ENCODE results near the gene TEX26.
"Not testable (repeated sequence)": the region's sequence is repeated elsewhere in the genome, so short reads cannot be mapped to it uniquely, and the experiment has no call there.

Gene TEX26

DNA sequence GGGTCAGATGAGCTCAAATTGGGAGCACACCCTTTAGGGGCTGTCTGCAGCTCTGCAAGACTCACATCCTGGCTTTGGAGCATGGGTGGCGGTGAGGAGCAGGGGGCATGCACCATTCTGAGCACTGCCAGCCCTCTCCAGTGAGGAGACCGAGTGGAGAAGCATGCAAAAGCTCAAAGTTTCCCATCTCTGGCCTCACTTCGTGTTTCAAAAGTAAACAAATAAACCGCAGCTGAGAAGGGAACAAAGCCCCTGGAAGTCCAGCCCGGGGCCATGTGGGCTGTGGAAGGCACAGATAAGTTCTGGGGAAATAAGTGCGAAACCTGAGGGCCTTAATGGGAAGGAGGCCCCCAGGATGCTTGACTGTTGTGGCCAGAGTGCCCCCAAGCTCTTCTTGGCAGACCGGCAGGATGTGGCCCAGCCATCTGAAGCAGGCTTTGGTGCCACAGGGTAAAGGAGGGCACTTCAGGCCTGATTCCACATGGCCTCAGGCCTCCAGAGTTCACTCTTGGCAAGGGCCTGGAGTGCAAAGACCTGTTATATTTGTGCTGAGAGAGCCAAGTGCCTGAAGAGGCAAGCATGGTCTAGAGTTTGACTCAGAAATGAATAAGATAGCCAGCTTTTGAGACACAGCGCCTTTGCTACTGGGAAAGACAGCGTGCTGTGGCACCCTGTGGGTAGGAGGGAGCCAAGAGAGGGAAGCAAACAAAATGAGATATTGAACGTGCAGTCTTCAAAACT is 25.2 kb upstream of the TEX26 start:
- Mint-ChIP-seq H3K27me3 (peaks cover 66% of the 10 kb centered on the region), H3K4me3 (no peak overlapping the region), H3K9me3 (no peaks in the 10 kb centered on the region), H3K36me3 (ENCODE audit: low read depth) (no peaks in the 10 kb centered on the region), H3K4me1 (ENCODE audit: low read depth) (peaks cover 20% of the 10 kb centered on the region), H3K27ac (no peak overlapping the region)
- intact Hi-C loops (cut with micrococcal nuclease): no loop called here

DNA sequence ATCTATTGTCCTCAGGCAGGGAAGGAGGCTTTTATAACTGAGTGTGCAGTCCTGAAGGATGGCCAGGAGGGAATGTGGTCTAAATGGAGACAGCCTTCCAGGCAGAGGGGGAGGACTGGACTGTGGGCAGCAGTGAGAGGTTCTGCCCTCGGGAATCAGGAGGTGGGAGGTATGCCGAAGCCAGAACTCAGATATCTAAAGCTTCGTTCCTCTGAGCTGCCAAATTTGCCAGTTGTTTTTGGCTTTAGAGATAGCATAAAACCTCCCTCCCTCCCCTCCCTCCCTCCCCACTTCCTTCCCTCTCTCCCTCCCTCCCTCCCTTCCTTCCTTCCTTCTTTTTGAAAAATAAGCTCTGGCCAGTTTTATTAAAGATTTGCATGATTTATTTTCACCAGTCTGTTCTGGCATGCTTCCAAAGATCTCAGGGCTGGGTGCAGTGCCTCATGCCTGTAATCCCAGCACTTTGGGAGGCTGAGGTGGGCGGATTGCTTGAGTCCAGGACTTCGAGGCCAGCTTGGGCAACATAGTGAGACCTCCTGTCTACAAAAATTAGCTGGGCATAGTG is 24.0 kb upstream of the TEX26 start:
- peaks cover 20% of the 10 kb centered on the region for H3K4me1 Mint-ChIP-seq (ENCODE audit: low read depth)
- intact Hi-C loops (cut with micrococcal nuclease): no loop called here
- H3K27me3 Mint-ChIP-seq: peaks cover 58% of the 10 kb centered on the region
- H3K9me3 Mint-ChIP-seq: no peaks in the 10 kb centered on the region
- no peak overlapping the region for H3K4me3 Mint-ChIP-seq
- no peak overlapping the region for H3K27ac Mint-ChIP-seq
- no peaks in the 10 kb centered on the region for H3K36me3 Mint-ChIP-seq (ENCODE audit: low read depth)

DNA sequence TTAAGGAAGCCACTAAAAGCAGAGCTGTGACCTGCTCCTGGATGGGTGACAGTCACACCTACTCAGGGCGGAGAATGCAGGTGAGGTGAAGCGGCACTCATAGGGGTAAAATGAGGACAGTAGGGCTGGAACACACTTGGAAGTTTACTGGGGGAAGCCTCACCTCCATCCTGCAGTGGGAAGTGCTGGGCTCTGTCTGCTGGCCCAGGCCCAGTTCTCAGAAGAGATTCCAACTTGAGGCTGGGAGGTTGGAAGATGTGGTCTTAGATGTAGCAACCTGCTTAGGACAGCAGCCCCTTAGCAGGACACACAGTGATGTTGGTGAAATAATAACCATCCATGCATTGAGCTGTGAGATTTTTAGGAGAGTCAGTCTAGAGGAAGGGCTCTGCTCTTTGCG is 21.8 kb upstream of the TEX26 start:
- Mint-ChIP-seq H3K27me3 (peaks cover 46% of the 10 kb centered on the region), H3K36me3 (ENCODE audit: low read depth) (no peaks in the 10 kb centered on the region), H3K4me1 (ENCODE audit: low read depth) (peaks cover 20% of the 10 kb centered on the region), H3K9me3 (no peaks in the 10 kb centered on the region), H3K4me3 (no peak overlapping the region), H3K27ac (no peak overlapping the region)
- intact Hi-C loops (cut with micrococcal nuclease): no loop called here

- H3K4me1 Mint-ChIP-seq (ENCODE audit: low read depth): no peaks in the 10 kb centered on the region
- no peak overlapping the region for H3K27ac Mint-ChIP-seq
- H3K27me3 Mint-ChIP-seq: peaks cover 20% of the 10 kb centered on the region
- no peaks in the 10 kb centered on the region for H3K9me3 Mint-ChIP-seq
- H3K4me3 Mint-ChIP-seq: no peak overlapping the region
- intact Hi-C loops (cut with micrococcal nuclease): no loop called here
- H3K36me3 Mint-ChIP-seq (ENCODE audit: low read depth): no peaks in the 10 kb centered on the region
Measured at GRCh38 chr13:30915691-30916541, 16.5 kb upstream of the TEX26 start.

DNA sequence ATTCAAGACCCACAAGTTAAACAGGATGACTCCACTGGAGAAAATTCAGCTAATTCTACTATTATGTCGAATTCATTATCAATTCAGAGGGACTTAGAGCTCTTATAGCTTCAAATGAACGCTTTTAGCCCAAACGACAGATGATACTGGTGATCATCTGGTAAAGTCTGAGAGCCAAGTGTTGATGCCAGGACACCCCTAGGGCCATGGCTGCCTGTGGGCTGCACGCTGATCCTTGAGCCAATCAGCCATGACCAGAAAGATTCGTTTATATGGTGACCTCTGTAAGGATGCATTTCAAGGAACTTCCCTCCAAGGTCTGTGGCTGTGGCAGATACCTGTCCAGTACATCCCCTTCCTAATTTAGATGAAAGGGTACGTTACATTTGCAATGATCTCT is 15.5 kb upstream of the TEX26 start:
- peaks cover 16% of the 10 kb centered on the region for H3K27me3 Mint-ChIP-seq
- intact Hi-C loops (cut with micrococcal nuclease): no loop called here
- no peaks in the 10 kb centered on the region for H3K9me3 Mint-ChIP-seq
- H3K4me3 Mint-ChIP-seq: no peak overlapping the region
- no peaks in the 10 kb centered on the region for H3K36me3 Mint-ChIP-seq (ENCODE audit: low read depth)
- no peaks in the 10 kb centered on the region for H3K4me1 Mint-ChIP-seq (ENCODE audit: low read depth)
- H3K27ac Mint-ChIP-seq: no peak overlapping the region

DNA sequence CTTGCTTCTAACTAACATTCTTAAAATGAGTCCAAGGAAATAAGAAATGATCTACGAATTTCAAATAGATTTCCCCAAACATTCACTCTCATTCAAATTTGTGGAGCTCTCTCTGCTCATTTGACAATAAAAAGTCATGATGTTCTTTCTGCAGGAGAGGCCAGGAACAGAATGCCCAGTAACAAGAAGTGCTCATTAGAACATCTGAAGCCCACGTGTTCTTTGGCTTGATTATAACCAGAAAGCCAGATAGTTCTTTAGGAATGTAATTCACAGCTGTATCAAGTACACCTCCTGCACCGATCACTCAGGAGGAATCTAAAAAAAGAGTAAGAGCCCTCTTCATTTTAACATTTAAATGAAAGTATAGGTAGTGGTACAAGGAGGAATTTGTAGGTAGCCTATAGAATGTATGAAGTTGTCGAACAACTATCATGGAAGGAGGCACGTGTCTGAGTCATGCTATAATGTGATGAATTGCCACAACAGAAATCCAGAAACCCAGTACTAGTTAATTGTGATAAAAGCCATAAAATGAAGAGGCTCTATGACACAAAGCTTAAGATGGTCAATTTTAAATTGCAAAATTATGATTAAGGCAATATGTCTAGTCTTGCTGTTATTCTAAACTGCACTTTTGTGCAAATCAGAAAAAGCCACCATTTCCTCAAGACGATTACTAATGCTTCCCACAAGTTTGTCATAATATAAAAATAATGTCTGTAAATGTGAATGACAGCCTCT is 13.6 kb upstream of the TEX26 start:
- no peak overlapping the region for H3K27ac Mint-ChIP-seq
- H3K27me3 Mint-ChIP-seq: peaks cover 20% of the 10 kb centered on the region
- no peaks in the 10 kb centered on the region for H3K4me1 Mint-ChIP-seq (ENCODE audit: low read depth)
- intact Hi-C loops (cut with micrococcal nuclease): no loop called here
- H3K36me3 Mint-ChIP-seq (ENCODE audit: low read depth): no peaks in the 10 kb centered on the region
- H3K9me3 Mint-ChIP-seq: no peaks in the 10 kb centered on the region
- H3K4me3 Mint-ChIP-seq: no peak overlapping the region

DNA sequence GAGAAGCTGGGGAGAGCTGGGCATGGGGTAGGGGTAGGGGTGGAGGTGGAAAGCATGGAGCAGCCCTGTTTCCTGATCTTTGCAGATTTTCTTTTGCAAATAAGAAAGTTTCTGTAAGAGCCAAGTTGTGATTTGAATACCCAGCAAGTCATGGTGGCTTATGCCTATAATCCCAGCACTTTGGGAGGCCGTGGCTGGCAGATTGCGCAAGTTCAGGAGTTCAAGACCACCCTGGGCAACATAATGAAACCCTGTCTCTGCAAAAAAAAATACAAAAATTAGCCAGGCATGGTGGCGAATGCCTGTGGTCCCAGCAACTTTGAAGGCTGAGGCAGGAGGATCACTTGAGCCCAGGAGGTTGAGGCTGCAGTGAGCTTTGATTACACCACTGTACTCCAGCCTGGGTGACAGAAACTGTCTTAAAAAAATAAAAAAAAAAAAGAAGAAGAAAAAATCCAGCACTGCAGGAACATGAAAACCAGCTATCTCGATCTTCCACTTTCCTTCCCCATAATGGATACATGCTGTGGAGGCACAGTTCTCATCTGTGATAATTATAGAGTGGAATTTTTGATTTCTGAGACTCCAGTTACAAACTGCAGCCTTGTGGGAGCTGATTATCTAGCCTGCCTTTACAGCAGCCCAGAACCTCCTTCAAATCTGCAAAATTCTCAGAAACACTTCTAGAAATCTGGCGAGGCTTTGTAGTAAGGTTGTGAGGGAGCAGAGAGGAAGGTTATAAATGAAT is 12.1 kb upstream of the TEX26 start:
- intact Hi-C loops (cut with micrococcal nuclease): no loop called here
- peaks cover 16% of the 10 kb centered on the region for H3K27me3 Mint-ChIP-seq
- H3K27ac Mint-ChIP-seq: no peak overlapping the region
- no peaks in the 10 kb centered on the region for H3K36me3 Mint-ChIP-seq (ENCODE audit: low read depth)
- no peaks in the 10 kb centered on the region for H3K9me3 Mint-ChIP-seq
- no peaks in the 10 kb centered on the region for H3K4me1 Mint-ChIP-seq (ENCODE audit: low read depth)
- H3K4me3 Mint-ChIP-seq: no peak overlapping the region

GRCh38 chr13:30923418-30923817 is 9.0 kb upstream of the TEX26 start:
- no peaks in the 10 kb centered on the region for H3K4me1 Mint-ChIP-seq (ENCODE audit: low read depth)
- H3K36me3 Mint-ChIP-seq (ENCODE audit: low read depth): no peaks in the 10 kb centered on the region
- intact Hi-C loops (cut with micrococcal nuclease): no loop called here
- H3K4me3 Mint-ChIP-seq: no peak overlapping the region
- no peaks in the 10 kb centered on the region for H3K9me3 Mint-ChIP-seq
- peaks cover 7% of the 10 kb centered on the region for H3K27me3 Mint-ChIP-seq
- H3K27ac Mint-ChIP-seq: no peak overlapping the region

DNA sequence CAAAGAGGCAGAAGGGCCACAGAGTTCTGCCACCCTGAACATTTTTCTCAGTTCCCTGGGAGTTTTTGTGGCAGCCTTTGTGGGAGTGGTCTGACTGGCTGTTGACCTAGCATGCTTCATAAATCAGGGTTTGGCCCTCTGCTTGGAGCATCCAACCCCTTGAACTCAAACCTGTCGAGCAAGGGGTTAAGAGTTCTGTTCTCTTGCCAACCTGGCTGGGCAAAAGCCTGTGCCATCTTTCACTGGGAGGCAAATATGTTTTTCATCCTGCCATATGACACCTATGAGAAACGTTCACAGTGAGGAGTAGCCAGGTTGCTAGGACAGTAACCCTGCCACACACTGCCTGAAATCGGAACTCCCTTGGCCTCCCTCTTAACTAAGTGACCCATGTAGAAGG is 7.7 kb upstream of the TEX26 start:
- no peak overlapping the region for H3K4me3 Mint-ChIP-seq
- no peaks in the 10 kb centered on the region for H3K4me1 Mint-ChIP-seq (ENCODE audit: low read depth)
- no peaks in the 10 kb centered on the region for H3K36me3 Mint-ChIP-seq (ENCODE audit: low read depth)
- H3K27ac Mint-ChIP-seq: no peak overlapping the region
- intact Hi-C loops (cut with micrococcal nuclease): no loop called here
- peaks cover 9% of the 10 kb centered on the region for H3K27me3 Mint-ChIP-seq
- H3K9me3 Mint-ChIP-seq: no peaks in the 10 kb centered on the region

DNA sequence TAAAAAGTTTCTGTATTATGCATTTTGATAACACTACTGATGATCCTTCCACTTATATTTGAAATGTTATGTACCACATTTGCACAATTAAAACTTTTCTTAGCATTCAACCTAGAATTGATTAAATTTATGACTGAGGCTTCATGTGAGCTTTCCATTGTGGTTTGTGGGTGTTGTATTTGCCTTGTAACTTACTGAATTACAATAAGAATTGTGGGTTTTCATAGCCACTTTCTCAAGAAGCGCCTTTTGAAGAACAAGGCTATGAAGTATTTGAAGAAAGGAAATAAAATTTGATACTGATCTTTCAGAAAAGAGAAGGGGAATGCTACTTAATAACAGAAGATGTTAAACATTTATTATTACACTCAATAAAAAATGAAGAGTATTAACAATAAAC is 7.0 kb upstream of the TEX26 start:
- Mint-ChIP-seq H3K4me3 (no peak overlapping the region), H3K4me1 (ENCODE audit: low read depth) (no peaks in the 10 kb centered on the region), H3K9me3 (no peaks in the 10 kb centered on the region), H3K36me3 (ENCODE audit: low read depth) (no peaks in the 10 kb centered on the region), H3K27ac (no peak overlapping the region), H3K27me3 (peaks cover 14% of the 10 kb centered on the region)
- intact Hi-C loops (cut with micrococcal nuclease): no loop called here

DNA sequence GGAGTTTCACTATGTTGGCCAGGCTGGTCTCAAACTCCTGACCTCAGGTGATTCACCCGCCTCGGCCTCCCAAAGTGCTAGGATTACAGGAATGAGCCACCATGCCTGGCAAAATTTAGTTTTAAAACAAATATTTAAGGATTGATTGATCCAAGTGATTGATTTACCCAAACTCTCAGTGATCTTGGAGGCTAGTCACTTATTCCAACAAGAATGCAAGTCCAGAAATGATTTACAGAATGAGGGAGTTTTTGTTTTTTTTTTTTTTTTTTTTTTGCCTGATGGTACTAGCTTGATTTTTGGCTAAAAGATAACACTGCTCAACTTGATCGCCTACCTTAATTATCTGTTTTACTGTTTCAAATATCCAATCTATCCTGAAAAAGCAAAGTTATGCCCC is 5.7 kb upstream of the TEX26 start:
- peaks cover 17% of the 10 kb centered on the region for H3K27me3 Mint-ChIP-seq
- no peaks in the 10 kb centered on the region for H3K36me3 Mint-ChIP-seq (ENCODE audit: low read depth)
- intact Hi-C loops (cut with micrococcal nuclease): no loop called here
- H3K4me3 Mint-ChIP-seq: no peak overlapping the region
- no peaks in the 10 kb centered on the region for H3K4me1 Mint-ChIP-seq (ENCODE audit: low read depth)
- no peak overlapping the region for H3K27ac Mint-ChIP-seq
- H3K9me3 Mint-ChIP-seq: no peaks in the 10 kb centered on the region

GRCh38 chr13:30927188-30927587 is 5.3 kb upstream of the TEX26 start:
- H3K9me3 Mint-ChIP-seq; intact Hi-C loops (cut with micrococcal nuclease); H3K4me1 Mint-ChIP-seq (ENCODE audit: low read depth); H3K4me3 Mint-ChIP-seq; H3K27ac Mint-ChIP-seq; H3K36me3 Mint-ChIP-seq (ENCODE audit: low read depth): not testable (repeated sequence)
- peaks cover 19% of the 10 kb centered on the region for H3K27me3 Mint-ChIP-seq

DNA sequence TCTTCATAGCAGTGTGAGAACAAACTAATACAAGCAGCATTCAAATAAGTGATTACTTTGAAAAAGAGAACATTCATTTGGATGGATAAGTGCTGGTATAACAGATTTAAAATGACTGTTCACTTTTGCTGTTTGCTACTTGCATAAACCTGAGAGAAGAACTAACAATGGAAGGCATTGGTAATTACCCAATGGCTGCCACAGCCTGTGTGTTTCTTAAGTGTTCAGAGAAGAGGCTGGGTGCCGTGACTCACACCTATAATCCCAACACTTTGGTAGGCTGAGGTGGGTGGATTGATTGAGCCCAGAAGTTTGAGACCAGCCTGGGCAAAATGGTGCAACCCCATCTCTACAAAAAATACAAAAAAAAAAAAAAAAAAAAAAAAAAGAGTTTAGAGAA is 4.9 kb upstream of the TEX26 start:
- H3K27me3 Mint-ChIP-seq: peaks cover 23% of the 10 kb centered on the region

More for the DNA sequence above, 4.9 kb upstream of the TEX26 start:
- Mint-ChIP-seq H3K4me3 (no peak overlapping the region), H3K4me1 (ENCODE audit: low read depth) (no peaks in the 10 kb centered on the region), H3K36me3 (ENCODE audit: low read depth) (no peaks in the 10 kb centered on the region), H3K9me3 (no peaks in the 10 kb centered on the region), H3K27ac (no peak overlapping the region)
- intact Hi-C loops (cut with micrococcal nuclease): no loop called here

Measured in dendritic cell treated with granulocyte-macrophage colony-stimulating factor and Interleukin-4, amounts not matched to agents 40 ng/mL and 50 ng/mL, for 4 days (primary cell).